ENCODE data around the gene CBX5.
"Not testable (repeated sequence)": the region's sequence is repeated elsewhere in the genome, so short reads cannot be mapped to it uniquely, and the experiment has no call there.

CBX5 gene

GRCh38 chr12:54229624-54230212, 50.2 kb downstream of the CBX5 start:
- no peak for DNase-seq (ENCODE audit: insufficient read length, low spot score)
- no peak for FAIRE-seq

GRCh38 chr12:54228471-54228870, 51.5 kb downstream of the CBX5 start:
- FAIRE-seq: no peak

GRCh38 chr12:54227927-54228326, 52.0 kb downstream of the CBX5 start:
- not testable (repeated sequence) for FAIRE-seq; DNase-seq (ENCODE audit: insufficient read length, low spot score)

More at GRCh38 chr12:54228471-54228870, 51.5 kb downstream of the CBX5 start:
- no peak for DNase-seq (ENCODE audit: insufficient read length, low spot score)

- no peak for DNase-seq (ENCODE audit: insufficient read length, low spot score)
- FAIRE-seq: no peak
Measured at GRCh38 chr12:54227376-54227775, 52.5 kb downstream of the CBX5 start.

GRCh38 chr12:54225666-54226065, 54.3 kb downstream of the CBX5 start:
- DNase-seq (ENCODE audit: insufficient read length, low spot score): no peak
- no peak for FAIRE-seq

- no peak for DNase-seq (ENCODE audit: insufficient read length, low spot score)
Measured at GRCh38 chr12:54222609-54223008, 57.3 kb downstream of the CBX5 start.

GRCh38 chr12:54221402-54221984, 58.4 kb downstream of the CBX5 start:
- DNase-seq (ENCODE audit: insufficient read length, low spot score): no peak
- FAIRE-seq: no peak

More at GRCh38 chr12:54222609-54223008, 57.3 kb downstream of the CBX5 start:
- FAIRE-seq: no peak

- DNase-seq (ENCODE audit: insufficient read length, low spot score) (no peak), FAIRE-seq (no peak)
Measured at GRCh38 chr12:54220567-54220966, 59.4 kb downstream of the CBX5 start.

GRCh38 chr12:54220092-54220557, 59.8 kb downstream of the CBX5 start:
- FAIRE-seq (peak; percentile 74), DNase-seq (ENCODE audit: insufficient read length, low spot score) (peak; percentile 40)

GRCh38 chr12:54217774-54218241, 62.1 kb downstream of the CBX5 start:
- DNase-seq (ENCODE audit: insufficient read length, low spot score): no peak
- FAIRE-seq: no peak

- FAIRE-seq (peak; percentile 66), DNase-seq (ENCODE audit: insufficient read length, low spot score) (peak; percentile 44)
Measured at GRCh38 chr12:54216797-54217661, 62.9 kb downstream of the CBX5 start.

GRCh38 chr12:54215989-54216796, 63.7 kb downstream of the CBX5 start:
- peak; percentile 11 for FAIRE-seq
- no peak for DNase-seq (ENCODE audit: insufficient read length, low spot score)

GRCh38 chr12:54214553-54215406, 65.1 kb downstream of the CBX5 start:
- DNase-seq (ENCODE audit: insufficient read length, low spot score): peak; percentile 67
- FAIRE-seq: peak; percentile 45

GRCh38 chr12:54213079-54213478, 66.8 kb downstream of the CBX5 start:
- FAIRE-seq: no peak
- no peak for DNase-seq (ENCODE audit: insufficient read length, low spot score)

GRCh38 chr12:54211920-54212319, 68.0 kb downstream of the CBX5 start:
- DNase-seq (ENCODE audit: insufficient read length, low spot score): no peak
- no peak for FAIRE-seq

- DNase-seq (ENCODE audit: insufficient read length, low spot score) (no peak), FAIRE-seq (no peak)
Measured at GRCh38 chr12:54210400-54210790, 69.5 kb downstream of the CBX5 start.

- FAIRE-seq (no peak), DNase-seq (ENCODE audit: insufficient read length, low spot score) (no peak)
Measured at GRCh38 chr12:54208591-54208990, 71.3 kb downstream of the CBX5 start.

GRCh38 chr12:54207539-54208294, 72.2 kb downstream of the CBX5 start:
- FAIRE-seq: peak; percentile 89
- DNase-seq (ENCODE audit: insufficient read length, low spot score): peak; percentile 65

- no peak for FAIRE-seq
- no peak for DNase-seq (ENCODE audit: insufficient read length, low spot score)
Measured at GRCh38 chr12:54206791-54207190, 73.1 kb downstream of the CBX5 start.
